Activated T-cell treated with anti-CD3 and anti-CD28 coated beads, Interleukin-2, amount 50 U/mL, for 48 hours (primary cell): Measurements from ENCODE around the gene TBC1D2B.

Experiments
- DNase-seq, 2 experiments: peaks; one replicate each; pipeline ENCODE4 v3.0.0-alpha.2; 2020

Gene TBC1D2B

GRCh38 chr15:78024519-78024870 is 53.0 kb downstream of the TBC1D2B start:
- DNase-seq, result no peak

GRCh38 chr15:78023865-78024518 is 53.5 kb downstream of the TBC1D2B start:
- no peak for DNase-seq

- no peak for DNase-seq
Measured at GRCh38 chr15:78023081-78023665, 54.3 kb downstream of the TBC1D2B start.

DNA sequence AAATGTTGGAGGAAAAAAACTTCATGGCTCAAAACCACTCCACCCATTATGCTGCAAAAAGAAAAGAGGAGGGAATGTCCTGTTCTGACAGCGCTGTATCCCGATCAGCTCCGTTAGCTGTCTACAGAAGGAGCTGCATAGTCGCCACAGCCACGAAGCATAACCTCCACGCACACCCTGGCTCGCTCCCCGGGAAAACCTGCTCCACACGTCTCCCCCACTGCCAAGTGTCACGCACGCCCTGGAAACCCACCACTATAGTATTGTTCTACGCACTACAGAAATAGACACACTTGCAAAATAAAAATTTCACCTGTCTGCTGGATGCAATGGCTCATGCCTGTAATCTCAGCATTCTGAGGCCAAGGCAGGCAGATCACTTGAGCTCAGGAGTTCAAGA is 55.8 kb downstream of the TBC1D2B start:
- DNase-seq, result no peak

DNA sequence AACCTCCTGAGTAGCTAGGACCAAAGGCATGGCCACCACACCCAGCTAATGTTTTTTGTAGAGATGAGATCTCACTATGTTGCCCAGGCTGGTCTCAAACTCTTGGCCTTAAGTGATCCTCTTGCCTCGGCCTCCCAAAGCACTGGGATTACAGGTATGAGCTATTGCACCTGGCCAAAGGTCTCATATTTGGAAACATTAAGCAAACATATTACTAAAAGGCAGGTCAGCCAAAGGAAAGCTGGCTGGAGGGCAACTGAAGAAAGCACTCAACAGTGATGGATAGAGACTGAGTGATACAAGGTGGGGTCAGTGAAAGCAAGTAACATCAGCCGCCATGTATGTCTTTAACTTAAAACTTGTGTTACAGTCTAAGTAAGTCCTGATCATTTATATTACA is 57.5 kb downstream of the TBC1D2B start:
- DNase-seq, result no peak

DNA sequence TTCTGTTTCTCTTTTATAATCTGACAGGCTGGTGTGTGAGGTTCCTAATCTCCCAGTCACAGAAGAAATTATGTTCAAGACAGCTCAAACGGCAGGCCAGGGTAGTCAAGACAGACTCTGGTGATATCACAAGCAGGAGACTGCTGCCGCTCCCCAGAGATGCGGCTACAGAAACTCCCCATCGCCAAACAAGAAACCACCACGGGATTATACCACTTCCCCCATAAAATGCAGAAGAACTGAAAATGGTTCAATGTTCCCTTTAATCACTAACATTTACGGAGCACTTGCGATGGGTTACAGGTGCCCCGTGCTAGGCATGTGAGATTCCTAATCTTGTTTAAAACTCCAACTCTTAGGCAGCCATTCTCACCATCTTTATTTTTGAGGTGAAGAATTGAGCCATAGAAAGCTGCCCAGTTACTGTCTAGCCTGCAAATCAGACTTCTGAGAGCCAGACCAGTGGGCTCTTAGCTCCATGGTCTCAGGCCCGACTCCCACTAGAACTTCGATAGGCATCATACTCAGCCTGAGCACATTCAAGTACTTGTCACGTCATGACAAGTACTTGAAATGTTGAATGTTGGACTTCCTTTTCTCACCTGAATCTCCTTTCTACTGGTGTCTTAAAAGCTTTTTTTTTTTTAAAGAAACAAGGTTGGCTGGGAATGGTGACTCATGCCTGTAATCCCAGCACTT is 58.4 kb downstream of the TBC1D2B start:
- DNase-seq, result no peak

DNA sequence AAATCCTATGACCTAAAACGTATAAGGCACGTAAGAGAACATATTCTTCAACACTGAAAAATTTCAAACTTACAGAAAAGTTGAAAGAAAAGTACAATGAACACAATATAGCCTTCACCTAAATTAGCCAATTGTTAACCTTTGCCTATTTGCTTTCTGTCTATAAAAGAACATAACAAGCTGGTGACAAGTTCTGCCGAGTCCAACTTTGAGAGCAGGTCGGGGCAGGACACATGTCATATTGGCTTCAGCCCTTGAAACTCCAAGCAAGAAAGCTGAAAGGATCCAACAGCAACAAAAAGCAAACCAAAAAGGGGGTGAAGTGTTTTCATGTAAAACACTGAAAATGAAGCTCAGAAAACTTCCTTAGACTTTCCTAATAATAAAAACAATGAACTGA is 59.1 kb downstream of the TBC1D2B start:
- DNase-seq, result no peak

GRCh38 chr15:78016860-78017259 is 60.7 kb downstream of the TBC1D2B start:
- no peak for DNase-seq

GRCh38 chr15:78012643-78013077 is 64.9 kb downstream of the TBC1D2B start:
- DNase-seq, result no peak

GRCh38 chr15:78010067-78010466 is 67.4 kb downstream of the TBC1D2B start:
- no peak for DNase-seq

DNA sequence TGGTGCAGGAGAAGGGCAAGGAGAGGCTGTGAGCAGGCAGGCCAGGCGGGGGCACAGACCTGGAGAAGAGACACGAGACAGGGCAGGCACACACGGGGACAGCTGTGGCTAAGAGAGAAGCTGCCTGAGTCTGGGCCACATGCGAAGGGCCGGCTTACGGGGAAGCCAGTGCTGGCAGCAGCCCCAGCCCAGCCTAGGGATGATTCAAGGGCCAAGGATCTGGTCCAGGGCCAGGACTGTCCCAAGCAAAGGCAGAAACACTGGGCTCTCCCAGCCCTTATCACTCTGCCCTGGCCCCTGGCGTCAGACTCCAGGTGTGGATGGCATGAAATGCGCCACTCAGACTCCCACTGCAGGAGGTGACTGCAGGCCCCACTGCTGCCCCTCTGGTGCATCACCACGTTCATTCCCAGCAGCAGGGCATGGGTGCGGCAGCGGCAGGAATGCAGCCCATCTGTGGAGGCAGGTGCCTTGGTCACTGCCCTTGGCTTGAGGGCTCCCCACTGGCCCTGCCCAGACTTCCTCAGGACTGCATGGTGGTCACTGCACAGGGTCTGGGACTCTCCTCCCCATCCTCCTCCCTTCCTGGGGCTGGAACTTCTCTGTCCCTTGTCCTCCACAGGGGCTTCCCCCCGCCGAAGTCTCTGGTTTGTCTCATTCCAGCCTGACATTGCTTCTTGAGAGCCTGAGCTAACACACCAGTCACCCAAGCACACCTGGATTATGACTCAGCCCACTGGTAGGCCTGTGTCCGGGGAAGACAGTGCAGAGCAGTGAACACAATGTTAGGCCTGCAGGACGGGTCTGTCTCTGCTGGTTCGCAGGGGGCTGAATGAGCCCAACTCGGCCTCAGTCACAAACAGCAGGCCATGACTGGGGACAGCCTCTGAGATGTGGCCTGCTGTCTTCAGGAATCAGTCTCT is 69.3 kb downstream of the TBC1D2B start:
- DNase-seq, result no peak

DNA sequence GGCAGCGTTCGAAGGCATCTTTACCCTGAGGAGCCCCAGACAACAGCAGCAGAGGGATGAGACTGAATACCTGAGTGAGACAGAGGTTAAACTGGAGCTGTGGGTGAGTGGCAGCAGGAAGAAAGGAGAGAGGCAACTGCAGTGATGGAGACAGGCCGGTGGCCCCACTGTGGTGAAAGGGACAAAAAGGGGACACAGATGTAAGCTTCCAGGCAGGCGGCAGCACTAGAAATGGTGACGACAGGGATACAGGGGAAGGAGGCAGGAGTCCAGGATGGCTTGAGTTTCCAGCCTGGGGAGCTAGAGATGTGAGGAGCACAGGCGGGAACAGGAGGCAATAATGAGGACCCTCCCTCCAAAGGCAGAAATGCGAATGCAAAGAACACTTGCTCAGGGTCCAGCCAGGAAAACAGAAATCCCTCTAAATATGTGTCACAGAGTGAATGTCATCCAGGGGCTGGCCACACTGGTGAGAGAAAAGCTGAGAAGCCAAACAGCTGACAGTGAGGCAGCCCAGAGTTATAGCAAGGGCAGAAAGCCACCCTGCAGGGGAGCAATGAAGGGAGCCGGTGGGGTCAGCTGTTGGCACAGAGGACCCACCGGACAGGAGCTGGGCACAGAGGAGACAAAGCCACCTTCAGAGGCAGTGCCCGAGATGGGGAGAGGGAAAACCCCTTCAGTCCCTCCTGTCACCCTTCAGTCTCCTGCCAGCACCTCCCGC is 70.1 kb downstream of the TBC1D2B start:
- no peak for DNase-seq

DNA sequence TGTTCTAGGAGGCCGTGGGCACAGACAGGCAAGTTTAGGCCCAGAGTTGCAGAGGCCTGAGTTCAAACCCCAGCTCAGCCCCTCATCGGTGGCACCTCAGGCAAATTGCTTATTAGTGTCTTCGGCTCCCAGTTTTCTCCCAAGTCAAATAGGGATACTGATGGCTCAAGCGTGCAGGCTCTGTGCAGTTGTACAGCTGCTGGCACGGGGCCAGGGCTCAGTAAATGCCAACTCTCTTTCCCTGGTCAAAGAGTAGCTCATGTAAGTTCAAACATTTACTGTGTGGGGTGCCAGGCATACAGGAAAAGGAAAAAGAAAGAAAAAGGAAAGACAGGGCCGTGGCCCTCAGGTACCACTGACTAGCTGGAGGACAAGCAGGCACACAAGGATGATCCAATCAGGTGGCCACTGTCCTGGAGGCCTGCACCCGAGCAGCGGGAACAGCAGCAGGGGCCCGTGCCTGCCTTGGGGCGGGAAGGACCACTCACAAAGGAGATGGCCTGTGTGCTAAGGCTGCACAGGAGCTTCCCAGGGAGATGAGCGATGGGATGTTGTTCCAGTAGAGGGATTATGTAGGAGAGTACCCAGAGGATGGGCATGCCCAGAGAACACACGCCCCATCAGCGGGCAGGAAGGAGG is 70.8 kb downstream of the TBC1D2B start:
- no peak for DNase-seq

DNA sequence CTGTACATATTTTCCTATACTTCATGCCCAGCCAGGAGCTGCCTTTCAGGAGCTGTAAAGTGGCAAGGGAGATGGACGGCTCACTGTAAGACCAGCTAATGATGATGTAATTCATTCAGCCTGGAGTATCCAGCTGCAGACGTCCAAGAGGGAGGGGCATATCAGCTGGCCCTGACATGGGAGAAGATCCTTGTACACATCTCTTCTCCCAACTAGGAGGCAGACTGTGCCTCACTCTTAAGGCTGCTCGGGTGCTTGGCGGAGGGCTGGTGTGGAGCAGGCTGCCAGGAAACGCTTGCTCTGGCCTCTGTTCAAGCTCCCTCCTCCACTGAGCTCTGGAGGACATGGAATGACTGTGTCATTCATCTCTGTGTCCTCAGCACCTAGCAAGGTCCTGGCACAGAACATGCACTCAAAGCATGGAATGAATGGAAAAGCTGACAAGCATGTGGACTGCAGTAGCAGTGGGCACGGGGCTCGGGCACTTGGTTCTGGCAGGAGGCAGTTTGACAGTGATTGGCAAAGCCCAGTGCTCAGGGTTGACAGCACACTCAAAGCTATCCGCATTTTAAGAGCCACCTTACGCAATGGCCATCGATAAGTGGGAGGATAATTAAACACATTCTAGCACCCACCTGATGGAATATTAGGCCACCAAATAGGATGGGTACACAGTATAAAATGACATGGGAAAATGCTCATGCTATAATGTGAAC is 72.4 kb downstream of the TBC1D2B start:
- no peak for DNase-seq

DNA sequence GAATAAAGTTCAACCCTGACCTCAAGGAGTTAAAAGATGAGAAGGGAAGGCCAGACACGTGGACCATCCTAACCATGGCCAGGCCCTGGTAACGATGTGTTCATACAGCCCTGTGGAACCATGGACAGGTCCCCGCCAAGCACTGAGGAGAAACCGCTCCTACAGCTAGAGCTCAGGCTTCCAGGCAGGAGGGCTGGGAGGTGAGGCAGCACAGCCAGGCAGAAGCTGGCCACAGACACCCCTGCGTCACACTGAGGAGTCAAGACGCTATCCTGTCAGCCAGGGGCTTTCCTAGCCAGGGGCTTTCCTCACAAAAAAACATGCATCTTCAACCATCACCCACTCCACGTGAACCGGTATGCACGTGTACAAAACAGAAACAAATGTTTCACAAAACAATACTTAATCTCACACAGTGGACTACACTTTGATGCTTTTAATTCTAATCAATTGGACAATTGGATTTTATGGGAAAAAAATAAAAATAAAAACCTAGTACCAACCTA is 73.2 kb downstream of the TBC1D2B start:
- DNase-seq, result no peak

- DNase-seq, result no peak
Measured at GRCh38 chr15:78003539-78004008, 73.9 kb downstream of the TBC1D2B start.

DNA sequence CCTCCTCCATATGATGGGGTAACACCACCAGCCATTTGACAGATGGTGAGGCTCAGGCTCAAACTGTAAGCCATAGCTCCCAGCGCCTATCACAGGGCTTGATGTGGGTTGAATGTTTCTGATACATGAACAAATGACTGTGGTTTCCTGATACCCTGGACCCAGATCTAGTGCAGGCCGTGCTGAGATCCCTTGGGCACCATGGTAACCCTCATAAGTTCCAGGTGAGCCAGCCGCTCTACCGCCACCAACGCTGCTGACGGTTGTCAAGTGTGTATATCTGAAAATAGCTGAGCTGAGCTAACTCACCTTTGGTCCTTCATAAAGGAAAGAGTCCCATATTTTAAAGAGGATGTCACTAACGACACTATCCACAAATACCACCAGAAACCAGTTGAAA is 74.5 kb downstream of the TBC1D2B start:
- no peak for DNase-seq

DNA sequence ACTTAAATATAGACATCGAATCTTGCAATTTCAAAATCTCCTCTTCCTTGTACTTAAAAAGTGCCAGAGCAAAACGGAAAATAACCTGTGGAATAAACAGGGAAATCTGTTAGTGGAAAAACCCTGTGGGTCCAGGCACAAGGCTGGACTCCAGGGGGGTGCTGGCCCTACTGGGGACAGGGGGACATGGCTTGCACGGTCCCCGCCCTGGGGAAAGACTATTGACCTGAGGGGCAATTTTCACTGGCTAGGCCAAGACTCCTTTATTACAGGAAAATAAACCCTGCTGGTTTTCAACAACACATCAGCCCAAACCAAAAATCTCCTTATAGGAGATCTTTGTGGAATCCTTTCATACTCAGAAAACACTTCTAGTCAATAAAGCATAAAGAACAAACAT is 75.9 kb downstream of the TBC1D2B start:
- no peak for DNase-seq

GRCh38 chr15:78000927-78001249 is 76.6 kb downstream of the TBC1D2B start:
- DNase-seq, result no peak

- peak; percentile 84 to 88 for DNase-seq
Measured at GRCh38 chr15:78000091-78000926, 77.2 kb downstream of the TBC1D2B start.
